DMS 273 (cell line): ENCODE results near the gene ATP6V0B.

ENCODE experiments used
- DNase-seq: peaks from one replicate; lab custom pipeline; 2025; ENCODE audit not compliant: unreplicated experiment; lab: John Stamatoyannopoulos, UW

Gene ATP6V0B

GRCh38 chr1:43999455-43999854 is 24.7 kb downstream of the ATP6V0B start:
- DNase-seq = peak; percentile 46

GRCh38 chr1:44000122-44000665 is 25.4 kb downstream of the ATP6V0B start:
- no peak for DNase-seq

GRCh38 chr1:44002165-44002564 is 27.4 kb downstream of the ATP6V0B start:
- DNase-seq = no peak

- DNase-seq = no peak
Measured at GRCh38 chr1:44002606-44003157, 27.9 kb downstream of the ATP6V0B start.

- no peak for DNase-seq
Measured at GRCh38 chr1:44008259-44008658, 33.5 kb downstream of the ATP6V0B start.

GRCh38 chr1:44010935-44011471 is 36.2 kb downstream of the ATP6V0B start:
- DNase-seq = no peak

- DNase-seq = no peak
Measured at GRCh38 chr1:44012404-44012803, 37.6 kb downstream of the ATP6V0B start.

- DNase-seq = no peak
Measured at GRCh38 chr1:44012941-44013609, 38.3 kb downstream of the ATP6V0B start.

GRCh38 chr1:44013949-44014348 is 39.2 kb downstream of the ATP6V0B start:
- peak; percentile 52 for DNase-seq

- no peak for DNase-seq
Measured at GRCh38 chr1:44014365-44015104, 39.8 kb downstream of the ATP6V0B start.

GRCh38 chr1:44015206-44015605 is 40.4 kb downstream of the ATP6V0B start:
- DNase-seq = no peak

- no peak for DNase-seq
Measured at GRCh38 chr1:44016041-44016889, 41.5 kb downstream of the ATP6V0B start.

GRCh38 chr1:44016890-44017400 is 42.2 kb downstream of the ATP6V0B start:
- no peak for DNase-seq

- DNase-seq = peak; percentile 36
Measured at GRCh38 chr1:44019466-44019948, 44.7 kb downstream of the ATP6V0B start.

- no peak for DNase-seq
Measured at GRCh38 chr1:44020464-44020863, 45.7 kb downstream of the ATP6V0B start.

- no peak for DNase-seq
Measured at GRCh38 chr1:44021156-44021555, 46.4 kb downstream of the ATP6V0B start.

GRCh38 chr1:44021581-44022321 is 47.0 kb downstream of the ATP6V0B start:
- DNase-seq = peak; percentile 21

GRCh38 chr1:44024031-44024902 is 49.5 kb downstream of the ATP6V0B start:
- no peak for DNase-seq
